ENCODE data around the gene NFAM1.

NFAM1 gene

GRCh38 chr22:42336527-42337227, 95.5 kb downstream of the NFAM1 start:
- DNase-seq (ENCODE audit: low read depth in 2 of 2, low spot score in 1 of 2): no peak

- no peak for DNase-seq (ENCODE audit: low read depth in 2 of 2, low spot score in 1 of 2)
Observed at GRCh38 chr22:42335839-42336378, 96.3 kb downstream of the NFAM1 start.

GRCh38 chr22:42334875-42335512, 97.2 kb downstream of the NFAM1 start:
- DNase-seq (ENCODE audit: low read depth in 2 of 2, low spot score in 1 of 2): no peak

- DNase-seq (ENCODE audit: low read depth in 2 of 2, low spot score in 1 of 2): no peak
Observed at GRCh38 chr22:42333544-42333943, 98.7 kb downstream of the NFAM1 start.

GRCh38 chr22:42332089-42332488, 100.1 kb downstream of the NFAM1 start:
- DNase-seq (ENCODE audit: low read depth in 2 of 2, low spot score in 1 of 2): no peak

GRCh38 chr22:42331014-42331413, 101.2 kb downstream of the NFAM1 start:
- DNase-seq (ENCODE audit: low read depth in 2 of 2, low spot score in 1 of 2): no peak
